Hematopoietic multipotent progenitor cell treated with erythropoietin and hydrocortisone succinate and interleukin-3 and kit ligand, for 8 days (in vitro differentiated cells): ENCODE measurements around the gene C16orf54.
"Not testable (repeated sequence)": the region's sequence is repeated elsewhere in the genome, so short reads cannot be mapped to it uniquely, and the experiment has no call there.

Experiments used
- DNase-seq: peaks from one replicate; pipeline ENCODE4 v3.0.0-alpha.2; 2015

C16orf54 gene

DNA sequence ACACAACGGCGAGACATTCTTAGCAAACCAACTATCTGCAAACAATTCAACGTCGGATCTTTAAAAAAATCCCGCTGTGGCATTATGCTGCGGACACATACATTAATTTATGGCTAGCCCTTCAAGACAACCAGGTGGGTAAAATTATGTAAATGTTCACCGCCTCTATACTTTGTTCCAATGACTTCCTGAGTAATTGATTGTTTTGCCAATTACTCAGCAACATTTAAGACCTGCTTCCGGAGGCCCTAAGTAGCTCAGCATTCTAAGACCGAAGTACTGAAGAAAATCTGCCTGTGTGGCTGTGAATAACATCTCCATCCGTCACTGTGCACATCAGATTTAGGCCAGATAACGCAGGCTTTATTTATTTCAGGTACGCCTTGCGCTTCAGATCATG is 43.5 kb downstream of the C16orf54 start:
- DNase-seq: no peak

DNA sequence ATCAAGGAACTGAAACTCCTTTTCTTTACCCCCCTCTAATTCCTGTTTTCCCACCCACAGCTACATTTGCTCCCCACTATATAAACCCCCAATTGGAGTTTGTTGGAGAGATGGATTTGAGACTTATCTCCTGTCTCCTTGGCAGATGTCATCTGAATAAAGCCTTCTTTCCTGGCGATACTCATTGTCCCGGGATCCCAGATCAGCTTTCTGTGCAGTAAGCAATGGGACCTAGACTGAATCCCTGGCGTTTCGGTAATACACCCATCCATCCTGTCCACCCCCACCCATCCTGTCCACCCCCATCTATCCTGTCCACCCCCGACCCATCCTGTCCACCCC is 44.6 kb downstream of the C16orf54 start:
- DNase-seq: no peak

DNA sequence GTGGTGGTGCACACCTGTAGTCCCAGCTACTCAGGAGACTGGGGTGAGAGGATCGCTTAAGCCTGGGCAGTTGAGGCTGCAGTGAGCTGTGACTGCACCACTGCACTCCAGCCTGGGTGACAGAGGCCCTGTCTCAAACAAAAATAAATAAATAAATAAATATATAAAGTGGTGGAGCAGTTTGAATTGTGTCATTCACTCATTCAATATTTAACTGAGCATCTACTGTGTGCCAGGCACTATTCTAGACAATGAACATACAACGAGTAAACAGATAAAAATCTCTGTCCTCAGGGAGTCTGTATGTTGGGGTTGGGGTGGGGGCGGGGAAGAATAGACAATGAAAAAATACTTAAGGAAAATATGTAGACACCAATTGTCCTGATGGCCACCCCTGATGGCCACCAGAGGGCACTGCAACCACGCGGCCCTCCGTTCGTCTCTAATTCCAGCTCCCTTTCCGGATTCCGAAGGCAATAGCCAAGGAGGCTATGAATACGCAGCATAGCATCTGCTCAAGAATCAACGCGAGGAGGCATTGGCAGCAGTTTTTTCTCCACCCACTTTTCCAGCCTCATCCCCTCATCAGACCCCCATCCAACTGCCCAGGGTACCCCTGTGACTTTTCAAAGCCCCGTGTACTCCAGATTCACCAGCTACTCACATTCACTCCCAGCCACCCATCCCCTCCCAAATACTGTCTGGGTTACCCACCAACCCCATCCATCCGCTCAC is 45.4 kb downstream of the C16orf54 start:
- peak; percentile 85 for DNase-seq

DNA sequence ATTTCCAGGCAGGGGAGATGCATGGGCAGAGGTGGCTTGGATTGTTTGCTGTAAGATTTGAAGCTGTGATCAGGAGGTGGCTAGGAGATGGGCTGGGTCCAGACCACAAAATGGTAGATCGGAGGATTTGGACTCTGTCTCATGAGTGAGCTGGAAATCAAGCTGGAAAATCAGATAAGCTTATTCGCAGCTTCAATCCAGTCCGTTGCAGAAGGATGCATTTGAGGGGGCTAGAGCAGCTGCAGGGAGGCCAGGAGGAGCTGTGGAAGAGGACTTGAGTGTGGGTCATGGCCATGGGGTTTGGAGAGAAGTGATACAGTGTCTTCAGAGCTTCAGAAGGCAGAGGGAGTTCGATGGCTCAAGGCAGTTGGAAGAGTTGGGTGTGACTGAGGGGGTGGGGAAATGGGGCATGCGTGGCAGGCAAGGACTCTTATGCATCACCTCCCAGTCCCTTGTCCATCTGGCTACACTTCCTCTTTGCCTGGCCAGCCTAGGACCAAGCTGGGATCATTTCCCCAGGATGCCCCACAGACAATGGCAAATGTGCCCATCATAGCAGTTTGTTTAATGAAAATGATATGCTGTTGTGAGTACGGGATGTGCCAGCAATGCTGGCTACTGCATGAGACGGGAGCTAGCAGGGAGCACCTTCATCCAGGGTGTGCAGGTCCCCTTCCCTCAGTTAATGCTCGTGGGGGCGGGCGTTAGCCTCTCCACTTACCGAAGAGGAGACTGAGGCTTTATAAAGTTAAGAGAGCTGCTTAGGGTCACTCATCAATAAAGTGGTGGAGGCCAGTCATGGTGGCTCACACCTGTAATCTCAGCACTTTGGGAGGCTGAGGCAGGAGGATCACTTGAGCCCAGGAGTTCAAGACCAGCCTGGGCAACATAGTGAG is 46.2 kb downstream of the C16orf54 start:
- DNase-seq: peak; percentile 32

DNA sequence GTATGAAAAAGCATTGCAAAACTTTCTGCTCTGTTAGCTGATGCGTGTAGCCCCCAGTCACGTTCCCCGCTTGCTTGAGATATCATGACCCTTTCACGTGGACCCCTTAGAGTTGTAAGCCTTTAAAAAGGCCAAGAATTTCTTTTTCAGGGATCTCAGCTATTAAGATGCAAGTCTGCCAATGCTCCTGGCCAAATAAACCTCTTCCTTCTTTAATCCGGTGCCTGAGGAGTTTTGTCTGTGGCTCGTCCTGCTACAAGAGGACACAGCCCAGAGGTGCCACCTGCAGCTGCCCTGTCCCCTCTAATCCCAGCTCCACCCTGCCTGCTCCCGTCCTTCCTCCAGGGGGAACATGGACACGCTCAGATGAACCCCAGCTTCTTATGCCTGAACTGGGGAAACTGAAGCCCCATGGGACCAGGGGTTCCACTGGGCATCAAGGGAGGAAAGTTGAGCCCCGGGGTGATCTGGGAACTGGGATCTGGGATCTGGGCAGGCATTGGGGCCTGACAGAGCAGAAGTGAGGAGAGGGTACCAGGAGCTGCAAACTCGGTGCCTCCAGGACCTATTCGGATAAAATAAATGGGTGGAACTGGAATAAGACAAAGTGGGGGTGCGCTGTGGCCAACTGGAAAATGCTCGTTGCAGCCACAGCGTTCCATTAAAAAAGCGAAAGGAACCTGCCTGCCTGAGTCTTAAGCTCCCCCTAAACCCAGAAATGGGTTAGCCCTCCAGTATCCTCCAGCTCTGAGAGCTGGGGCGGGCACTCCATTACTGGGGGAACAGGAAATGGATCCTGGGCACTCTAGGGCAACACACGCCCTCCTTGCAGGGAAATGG is 47.1 kb downstream of the C16orf54 start:
- no peak for DNase-seq

DNA sequence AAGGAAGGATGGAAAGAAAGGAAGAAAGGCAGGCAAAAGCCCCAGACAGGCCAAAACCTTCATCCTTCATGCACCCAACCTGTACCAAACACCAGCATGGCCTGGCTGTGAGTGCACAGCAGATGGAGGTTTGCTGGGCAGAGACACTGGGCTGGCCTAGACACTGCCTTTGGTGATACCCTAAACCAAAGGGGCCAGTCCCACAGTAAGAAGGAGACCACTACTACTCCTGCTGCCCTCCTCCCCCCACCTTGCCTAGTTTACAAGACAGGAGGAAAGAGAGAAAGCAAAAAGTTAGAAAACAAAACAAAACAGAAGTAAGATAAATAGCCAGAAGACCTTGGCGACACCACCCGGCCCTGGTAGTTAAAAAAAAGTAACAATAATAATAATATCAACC is 47.7 kb downstream of the C16orf54 start:
- DNase-seq: no peak

DNA sequence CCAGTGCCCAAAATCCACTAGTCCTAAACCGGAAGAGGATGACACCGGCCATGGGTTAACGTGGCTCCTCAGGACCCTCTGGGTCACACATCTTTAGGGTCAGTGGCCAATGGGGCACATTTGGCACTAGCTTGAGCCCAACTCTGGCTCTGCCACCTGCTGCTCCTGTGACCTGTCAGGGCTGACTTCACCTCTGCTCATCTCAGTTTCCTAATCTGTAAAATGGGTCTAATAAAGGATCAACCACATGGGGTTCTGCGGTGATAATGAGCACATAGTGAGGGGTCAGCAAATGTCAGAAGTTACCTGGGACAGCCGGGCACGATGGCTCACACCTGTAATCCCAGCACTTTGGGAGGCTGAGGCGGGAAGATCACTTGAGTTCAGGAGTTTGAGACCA is 48.4 kb downstream of the C16orf54 start:
- no peak for DNase-seq

DNA sequence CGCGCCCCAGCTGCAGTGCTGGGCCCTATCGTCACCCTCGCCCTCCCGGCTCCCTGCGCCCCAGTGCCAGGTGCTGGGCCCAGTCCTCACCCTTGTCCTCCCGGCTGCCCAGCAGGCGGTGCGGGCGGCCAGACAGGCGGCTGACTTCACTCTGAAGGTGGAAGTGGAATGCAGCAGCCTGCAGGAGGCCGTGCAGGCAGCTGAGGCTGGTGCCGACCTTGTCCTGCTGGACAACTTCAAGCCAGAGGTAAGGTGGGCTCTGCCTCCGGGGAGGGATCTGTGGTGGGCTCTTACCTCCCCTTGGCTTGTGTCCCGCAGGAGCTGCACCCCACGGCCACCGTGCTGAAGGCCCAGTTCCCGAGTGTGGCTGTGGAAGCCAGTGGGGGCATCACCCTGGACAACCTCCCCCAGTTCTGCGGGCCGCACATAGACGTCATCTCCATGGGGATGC is 48.9 kb downstream of the C16orf54 start:
- DNase-seq: no peak

DNA sequence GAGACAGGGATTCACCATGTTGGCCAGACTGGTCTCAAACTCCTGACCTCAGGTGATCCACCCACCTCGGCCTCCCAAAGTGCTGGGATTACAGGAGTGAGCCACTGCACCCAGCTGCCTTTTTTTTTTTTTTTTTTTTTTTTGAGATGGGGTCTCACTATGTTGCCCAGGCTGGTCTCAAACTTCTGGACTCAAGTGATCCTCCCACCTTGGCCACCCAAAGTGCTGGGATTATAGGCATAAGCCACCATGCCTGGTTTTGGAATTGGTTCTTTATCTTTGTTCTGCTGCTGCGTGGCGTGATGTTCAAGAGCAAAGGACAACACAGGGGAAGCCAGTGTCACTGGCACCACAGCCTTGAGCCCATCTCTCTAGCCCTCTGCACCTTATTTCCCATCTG is 50.1 kb downstream of the C16orf54 start:
- DNase-seq: not testable (repeated sequence)

DNA sequence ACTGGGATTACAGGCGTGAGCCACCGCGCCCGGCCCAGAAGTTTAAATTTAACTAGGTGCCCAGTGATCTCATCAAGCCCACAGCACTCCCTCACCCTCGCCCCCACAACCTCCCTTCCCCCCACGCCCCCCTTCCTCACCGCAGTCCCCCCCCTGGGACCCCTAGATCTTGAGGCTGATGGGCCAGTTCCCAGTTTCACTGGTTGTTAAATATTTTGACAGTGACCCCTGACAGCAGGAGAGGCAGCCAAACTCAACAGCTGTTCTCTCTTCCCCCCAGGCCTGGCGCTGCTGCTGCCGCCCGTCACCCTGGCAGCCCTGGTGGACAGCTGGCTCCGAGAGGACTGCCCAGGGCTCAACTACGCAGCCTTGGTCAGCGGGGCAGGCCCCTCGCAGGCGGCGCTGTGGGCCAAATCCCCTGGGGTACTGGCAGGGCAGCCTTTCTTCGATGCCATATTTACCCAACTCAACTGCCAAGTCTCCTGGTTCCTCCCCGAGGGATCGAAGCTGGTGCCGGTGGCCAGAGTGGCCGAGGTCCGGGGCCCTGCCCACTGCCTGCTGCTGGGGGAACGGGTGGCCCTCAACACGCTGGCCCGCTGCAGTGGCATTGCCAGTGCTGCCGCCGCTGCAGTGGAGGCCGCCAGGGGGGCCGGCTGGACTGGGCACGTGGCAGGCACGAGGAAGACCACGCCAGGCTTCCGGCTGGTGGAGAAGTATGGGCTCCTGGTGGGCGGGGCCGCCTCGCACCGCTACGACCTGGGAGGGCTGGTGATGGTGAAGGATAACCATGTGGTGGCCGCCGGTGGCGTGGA is 51.2 kb downstream of the C16orf54 start:
- DNase-seq: no peak

DNA sequence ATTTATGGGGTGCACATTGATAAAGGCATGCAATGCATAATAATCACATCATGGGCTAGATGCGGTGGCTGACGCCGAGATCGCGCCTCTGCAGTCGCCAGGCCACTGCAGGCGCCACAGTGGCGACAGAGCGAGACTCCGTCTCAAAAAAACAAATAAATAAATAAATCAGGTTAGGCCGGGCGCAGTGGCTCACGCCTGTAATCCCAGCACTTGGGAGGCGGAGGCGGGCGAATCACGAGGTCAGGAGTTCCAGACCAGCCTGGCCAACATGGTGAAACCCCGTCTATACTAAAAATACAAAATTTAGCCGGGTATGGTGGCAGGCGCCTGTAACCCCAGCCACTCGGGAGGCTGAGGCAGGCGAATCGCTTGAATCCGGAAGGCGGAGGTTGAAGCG is 53.2 kb downstream of the C16orf54 start:
- not testable (repeated sequence) for DNase-seq
